A673 (cell line): ENCODE results near the gene FNDC1. TPM values are rescaled to one million over a fixed set of nuclear protein-coding genes. Genes with fewer than 3 reads are reported as not detected.

Source experiments
- BruUV-seq: library from RNA; stranded (reverse); fragments of 400-500 nt; replicated peaks from 2 replicates; lab custom pipeline; 2021; lab: Mats Ljungman, UMichigan
- CTCF ChIA-PET: fragments of 300-600 bp; sonication (Branson Sonifier 250); formaldehyde crosslinking; loops from one replicate; lab custom pipeline; 2022; ENCODE audit warnings: antibody characterized with exemption; lab: Charles Lee
- POLR2A ChIA-PET: fragments of 300-600 bp; sonication (Branson Sonifier 250); formaldehyde crosslinking; loops from one replicate; lab custom pipeline; 2022; ENCODE audit warnings: antibody characterized with exemption; ENCODE audit not compliant: low non-redundant PET; lab: Charles Lee
- DNase-seq: peaks from one replicate; pipeline ENCODE4 v3.0.0-alpha.2; 2015; ENCODE audit warnings: low spot score
- H3K27ac ChIP-seq: fragments of 200-600 bp; sonication (generic); 2 replicates; pipeline ENCODE4 v1.5.1; 2016; ENCODE audit warnings: mixed run types, low read depth, mild to moderate bottlenecking, mixed read lengths, antibody characterized with exemption, low read length; ENCODE audit not compliant: poor library complexity, severe bottlenecking
- H3K27me3 ChIP-seq: fragments of 200-600 bp; sonication (generic); replicated peaks from 2 replicates; pipeline ENCODE4 v1.6.1; 2017; ENCODE audit warnings: mixed run types, low read depth, mild to moderate bottlenecking, mixed read lengths, antibody characterized with exemption, low read length; ENCODE audit not compliant: insufficient read depth, poor library complexity
- H3K36me3 ChIP-seq: fragments of 200-600 bp; sonication (generic); 2 replicates; pipeline ENCODE4 v1.6.1; 2016; ENCODE audit warnings: mixed run types, mild to moderate bottlenecking, mixed read lengths, antibody characterized with exemption, low read length; ENCODE audit not compliant: insufficient read depth, poor library complexity, severe bottlenecking
- H3K4me1 ChIP-seq: fragments of 200-600 bp; sonication (generic); 2 replicates; pipeline ENCODE4 v1.6.1; 2017; ENCODE audit warnings: mixed run types, mild to moderate bottlenecking, mixed read lengths, antibody characterized with exemption, low read length; ENCODE audit not compliant: insufficient read depth, poor library complexity, severe bottlenecking
- H3K4me3 ChIP-seq: fragments of 200-600 bp; sonication (generic); 2 replicates; pipeline ENCODE4 v1.5.1; 2016; ENCODE audit warnings: low read depth, mixed run types, mild to moderate bottlenecking, mixed read lengths, low read length; ENCODE audit not compliant: poor library complexity, severe bottlenecking
- H3K9me3 ChIP-seq: fragments of 200-600 bp; sonication (generic); 2 replicates; pipeline ENCODE4 v1.6.1; 2016; ENCODE audit warnings: mixed run types, low read depth, mild to moderate bottlenecking, mixed read lengths, antibody characterized with exemption, low read length; ENCODE audit not compliant: poor library complexity, severe bottlenecking
- CTCF ChIP-seq: fragments of 300-800, 200-600 bp; sonication (generic); conservative IDR thresholded peaks from 2 replicates; pipeline ENCODE4 v1.5.1; 2017; ENCODE audit warnings: low read depth, mild to moderate bottlenecking, antibody characterized with exemption, low read length, moderate library complexity, mixed read lengths
- EZH2 ChIP-seq: fragments of 200-600 bp; sonication (generic); IDR thresholded peaks from 2 replicates; pipeline ENCODE4 v1.6.1; 2017; ENCODE audit warnings: borderline replicate concordance, low read depth, mild to moderate bottlenecking, mixed read lengths, antibody characterized with exemption, low read length; ENCODE audit not compliant: poor library complexity, severe bottlenecking
- intact Hi-C: fragments of 100-400 bp; cut with micrococcal nuclease; formaldehyde crosslinking; loops from one replicate; pipeline ENCODE4 v1.10.0; 2022; ENCODE audit not compliant: unreplicated experiment
- total RNA-seq: library from RNA; stranded (reverse); gene quantifications from 2 replicates; pipeline ENCODE4 v1.2.3, GENCODE V29; 2021

Gene FNDC1
- total RNA-seq, 1 experiment from 2014 or later, result not detected

- CTCF ChIA-PET, result no interaction called here
Measured at GRCh38 chr6:159313018-159313417, 143.8 kb downstream of the FNDC1 start.

GRCh38 chr6:159315562-159315961 lies 146.4 kb downstream of the FNDC1 start:
- peaks cover 14% of the 10 kb centered on the region for H3K27me3 ChIP-seq
- H3K36me3 ChIP-seq, result no peaks in the 10 kb centered on the region
- TF ChIP-seq EZH2, result no peak
- TF ChIP-seq CTCF, result no peak
- ChIA-PET CTCF (no interaction called here), POLR2A (no interaction called here)
- H3K27ac ChIP-seq, result no peak overlapping the region
- no peak for DNase-seq
- no peaks in the 10 kb centered on the region for H3K9me3 ChIP-seq
- no peaks in the 10 kb centered on the region for H3K4me1 ChIP-seq
- intact Hi-C loops, result no loop called here
- H3K4me3 ChIP-seq, result no peak overlapping the region
- BruUV-seq, result no TSS peak

More at GRCh38 chr6:159313018-159313417, 143.8 kb downstream of the FNDC1 start:
- intact Hi-C loops, result no loop called here
- POLR2A ChIA-PET, result no interaction called here
- Histone ChIP-seq H3K9me3 (no peaks in the 10 kb centered on the region), H3K4me1 (no peaks in the 10 kb centered on the region), H3K36me3 (no peaks in the 10 kb centered on the region), H3K4me3 (no peak overlapping the region), H3K27me3 (no peaks in the 10 kb centered on the region), H3K27ac (no peak overlapping the region)
- BruUV-seq, result no TSS peak
- no peak for DNase-seq
- TF ChIP-seq EZH2, result no peak
- TF ChIP-seq CTCF, result no peak

GRCh38 chr6:159317430-159317829 lies 148.2 kb downstream of the FNDC1 start:
- ChIA-PET CTCF (no interaction called here), POLR2A (no interaction called here)
- TF ChIP-seq CTCF (no peak), EZH2 (no peak)
- intact Hi-C loops, result no loop called here
- no peaks in the 10 kb centered on the region for H3K9me3 ChIP-seq
- no peaks in the 10 kb centered on the region for H3K4me1 ChIP-seq
- H3K4me3 ChIP-seq, result no peak overlapping the region
- no peak overlapping the region for H3K27ac ChIP-seq
- no peak for DNase-seq
- peaks cover 21% of the 10 kb centered on the region for H3K27me3 ChIP-seq
- BruUV-seq, result no TSS peak
- H3K36me3 ChIP-seq, result no peaks in the 10 kb centered on the region
